Neutrophil (primary cell): ENCODE data around the gene CDK15.

Experiments used
- H3K27ac ChIP-seq: fragments of 200-600 bp; sonication (generic); 2 replicates; pipeline ENCODE4 v1.5.1; 2016; ENCODE audit warnings: mild to moderate bottlenecking, moderate library complexity
- H3K27me3 ChIP-seq: fragments of 200-600 bp; sonication (generic); 2 replicates; pipeline ENCODE4 v1.6.0; 2016; ENCODE audit warnings: mild to moderate bottlenecking
- H3K36me3 ChIP-seq: fragments of 200-600 bp; sonication (generic); 2 replicates; pipeline ENCODE4 v1.5.1; 2017
- H3K4me1 ChIP-seq, 2 experiments: fragments of 200-600 bp in 1 of 2; sonication (generic) in 1 of 2; 1 replicate in 1 of 2; 2 replicates in 1 of 2; pipeline versions ENCODE4 v1.5.1 to v1.6.1; 2013 to 2016; ENCODE audit warnings: low read depth in 1 of 2, low read length in 1 of 2, mild to moderate bottlenecking in 1 of 2, moderate library complexity in 1 of 2; ENCODE audit not compliant: control insufficient read depth in 1 of 2, insufficient read depth in 1 of 2
- H3K4me3 ChIP-seq, 2 experiments: fragments of 200-600 bp in 1 of 2; sonication (generic) in 1 of 2; 1 replicate in 1 of 2; 2 replicates in 1 of 2; pipeline ENCODE4 v1.5.1; 2013 to 2016; ENCODE audit warnings: low read depth in 1 of 2, low read length in 1 of 2, mild to moderate bottlenecking in 1 of 2, moderate library complexity in 1 of 2
- H3K9me3 ChIP-seq: fragments of 200-600 bp; sonication (generic); 2 replicates; pipeline ENCODE4 v1.5.1; 2016
- CTCF ChIP-seq: fragments of 200-600 bp; sonication (generic); IDR thresholded peaks from 2 replicates; pipeline ENCODE4 v1.5.1; 2016; ENCODE audit warnings: antibody characterized with exemption

The CDK15 gene

GRCh38 chr2:201883606-201884369 lies 77.5 kb downstream of the CDK15 start:
- Histone ChIP-seq H3K4me3 (no peak overlapping the region), H3K36me3 (no peaks in the 10 kb centered on the region), H3K9me3 (no peaks in the 10 kb centered on the region), H3K27ac (no peak overlapping the region), H3K27me3 (peaks cover 98% of the 10 kb centered on the region), H3K4me1 (no peaks in the 10 kb centered on the region)
- no peak for TF ChIP-seq CTCF

- no peaks in the 10 kb centered on the region for H3K9me3 ChIP-seq
- no peaks in the 10 kb centered on the region for H3K36me3 ChIP-seq
- H3K27me3 ChIP-seq = peaks cover 77% of the 10 kb centered on the region
- no peak overlapping the region for H3K4me3 ChIP-seq
- H3K4me1 ChIP-seq = no peaks in the 10 kb centered on the region
- no peak overlapping the region for H3K27ac ChIP-seq
- no peak for TF ChIP-seq CTCF
Measured at GRCh38 chr2:201886504-201886903, 80.2 kb downstream of the CDK15 start.

- H3K27me3 ChIP-seq = peaks cover 63% of the 10 kb centered on the region
- H3K9me3 ChIP-seq = no peaks in the 10 kb centered on the region
- H3K36me3 ChIP-seq = no peaks in the 10 kb centered on the region
- no peak overlapping the region for H3K27ac ChIP-seq
- no peaks in the 10 kb centered on the region for H3K4me1 ChIP-seq
- TF ChIP-seq CTCF = no peak
- no peak overlapping the region for H3K4me3 ChIP-seq
Measured at GRCh38 chr2:201887773-201888425, 81.6 kb downstream of the CDK15 start.

- Histone ChIP-seq H3K27ac (no peak overlapping the region), H3K4me1 (no peaks in the 10 kb centered on the region), H3K4me3 (no peak overlapping the region), H3K36me3 (no peaks in the 10 kb centered on the region), H3K27me3 (peaks cover 58% of the 10 kb centered on the region), H3K9me3 (no peaks in the 10 kb centered on the region)
- TF ChIP-seq CTCF = no peak
Measured at GRCh38 chr2:201888426-201888800, 82.1 kb downstream of the CDK15 start.

- TF ChIP-seq CTCF = no peak
- H3K4me3 ChIP-seq = no peak overlapping the region
- H3K27ac ChIP-seq = no peak overlapping the region
- H3K36me3 ChIP-seq = no peaks in the 10 kb centered on the region
- H3K27me3 ChIP-seq = peaks cover 38% of the 10 kb centered on the region
- H3K9me3 ChIP-seq = no peaks in the 10 kb centered on the region
- no peaks in the 10 kb centered on the region for H3K4me1 ChIP-seq
Measured at GRCh38 chr2:201890453-201890852, 84.1 kb downstream of the CDK15 start.
